ENCODE results near the gene CCDC122.

DNA sequence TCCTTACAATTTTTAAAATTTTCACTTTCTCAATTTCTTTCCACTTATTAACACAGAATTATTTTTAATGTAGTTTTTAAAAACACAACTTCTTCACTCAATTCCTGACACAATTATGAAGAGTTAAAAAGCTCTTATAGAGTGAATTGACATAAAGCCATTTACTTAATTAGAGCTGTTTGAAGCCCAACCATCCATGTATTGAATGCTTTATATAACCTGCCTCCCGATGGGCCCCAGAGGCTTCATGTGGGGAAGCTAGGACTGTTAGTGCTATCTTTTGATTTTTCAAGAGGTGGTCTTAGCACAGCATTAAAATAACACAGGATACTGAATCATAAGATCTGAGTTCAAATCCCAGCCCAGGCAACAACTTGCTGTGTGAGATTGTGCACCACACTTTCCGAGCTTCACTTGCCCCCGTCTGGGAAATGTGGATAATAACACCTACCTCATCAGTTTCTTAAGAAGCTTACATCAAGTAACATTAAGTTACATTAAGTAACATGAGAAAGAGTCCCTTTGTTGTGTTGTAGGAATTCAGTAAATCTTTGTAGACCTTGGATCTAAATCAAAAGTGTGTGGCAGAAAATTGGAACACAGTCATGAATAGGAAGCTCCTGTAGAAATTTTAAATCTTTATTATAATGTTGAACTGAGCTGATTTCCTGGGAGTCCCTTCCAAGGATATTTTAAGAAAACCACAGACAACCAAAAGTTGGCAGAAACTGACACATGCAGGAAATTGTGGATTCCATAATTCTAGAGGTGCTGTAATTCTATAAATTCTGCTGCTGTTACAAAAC is 87.3 kb downstream of the CCDC122 start:
- TF ChIP-seq, protein P1, sequence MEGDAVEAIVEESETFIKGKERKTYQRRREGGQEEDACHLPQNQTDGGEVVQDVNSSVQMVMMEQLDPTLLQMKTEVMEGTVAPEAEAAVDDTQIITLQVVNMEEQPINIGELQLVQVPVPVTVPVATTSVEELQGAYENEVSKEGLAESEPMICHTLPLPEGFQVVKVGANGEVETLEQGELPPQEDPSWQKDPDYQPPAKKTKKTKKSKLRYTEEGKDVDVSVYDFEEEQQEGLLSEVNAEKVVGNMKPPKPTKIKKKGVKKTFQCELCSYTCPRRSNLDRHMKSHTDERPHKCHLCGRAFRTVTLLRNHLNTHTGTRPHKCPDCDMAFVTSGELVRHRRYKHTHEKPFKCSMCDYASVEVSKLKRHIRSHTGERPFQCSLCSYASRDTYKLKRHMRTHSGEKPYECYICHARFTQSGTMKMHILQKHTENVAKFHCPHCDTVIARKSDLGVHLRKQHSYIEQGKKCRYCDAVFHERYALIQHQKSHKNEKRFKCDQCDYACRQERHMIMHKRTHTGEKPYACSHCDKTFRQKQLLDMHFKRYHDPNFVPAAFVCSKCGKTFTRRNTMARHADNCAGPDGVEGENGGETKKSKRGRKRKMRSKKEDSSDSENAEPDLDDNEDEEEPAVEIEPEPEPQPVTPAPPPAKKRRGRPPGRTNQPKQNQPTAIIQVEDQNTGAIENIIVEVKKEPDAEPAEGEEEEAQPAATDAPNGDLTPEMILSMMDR (IDR thresholded peaks at IDR 0.05; ENCODE audit: low read length), result no peak
- TF ChIP-seq EZH2 (IDR thresholded peaks at IDR 0.05; ENCODE audit: borderline replicate concordance, low read length), result no peak

Measured in OCI-LY1 (cell line).